ENCODE results near the gene TUBB4B. TPM values are rescaled to one million over a fixed set of nuclear protein-coding genes. Genes with fewer than 3 reads are reported as not detected.

TUBB4B gene
- total RNA-seq, 1 donor, result 67.7 TPM

- Histone ChIP-seq H3K36me3 (ENCODE audit: insufficient read depth, low read length) (no peaks in the 10 kb centered on the region), H3K79me2 (ENCODE audit: insufficient read depth, low read length) (no peaks in the 10 kb centered on the region), H3K4me2 (ENCODE audit: insufficient read depth, low read length) (no peak overlapping the region), H3K27ac (ENCODE audit: low read depth, low read length) (no peak overlapping the region), H3K4me3 (ENCODE audit: insufficient read depth, low read length) (no peak overlapping the region), H4K20me1 (ENCODE audit: insufficient read depth, low read length) (peaks cover 6% of the 10 kb centered on the region), H3K4me1 (ENCODE audit: insufficient read depth, low read length) (peaks cover under 1% of the 10 kb centered on the region), H3K27me3 (ENCODE audit: insufficient read depth, low read length) (no peaks in the 10 kb centered on the region), H3K9me3 (ENCODE audit: low read depth, low read length) (no peaks in the 10 kb centered on the region), H2AFZ (ENCODE audit: low read length) (no peak overlapping the region)
- no peak for TF ChIP-seq CTCF (IDR thresholded peaks at IDR 0.05; ENCODE audit: extremely low read depth, low read depth, low read length)
- no peak for DNase-seq (ENCODE audit: insufficient read length, low spot score, missing footprints)
These were observed 9.6 kb upstream of the TUBB4B start for GRCh38 chr9:137231372-137232039.

DNA sequence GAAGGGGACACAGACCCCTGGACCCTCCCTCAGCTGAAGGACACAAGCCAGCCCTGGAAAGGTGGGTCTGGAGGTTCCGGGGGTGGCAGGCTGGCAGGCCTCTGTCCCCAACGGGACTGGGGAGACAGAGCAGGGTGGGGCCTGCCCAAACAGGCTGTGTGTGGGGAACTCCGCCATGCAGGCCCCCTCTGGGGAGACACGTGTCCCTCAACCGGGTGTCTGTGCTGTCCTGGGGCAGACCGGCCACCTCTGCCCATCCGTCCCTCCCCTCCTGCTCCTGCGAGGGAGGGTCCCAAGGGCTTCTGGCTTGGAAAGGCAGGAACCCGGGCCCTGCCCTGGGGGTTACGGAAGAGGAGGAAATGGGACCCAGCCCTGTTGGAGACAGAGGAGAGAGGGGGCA, 9.0 kb upstream of the TUBB4B start:
- Histone ChIP-seq H3K4me1 (ENCODE audit: insufficient read depth, low read length) (peaks cover 3% of the 10 kb centered on the region), H3K36me3 (ENCODE audit: insufficient read depth, low read length) (no peaks in the 10 kb centered on the region), H2AFZ (ENCODE audit: low read length) (no peak overlapping the region), H3K79me2 (ENCODE audit: insufficient read depth, low read length) (peaks cover under 1% of the 10 kb centered on the region), H3K9me3 (ENCODE audit: low read depth, low read length) (no peaks in the 10 kb centered on the region), H3K4me3 (ENCODE audit: insufficient read depth, low read length) (no peak overlapping the region), H3K27me3 (ENCODE audit: insufficient read depth, low read length) (no peaks in the 10 kb centered on the region), H4K20me1 (ENCODE audit: insufficient read depth, low read length) (peaks cover 9% of the 10 kb centered on the region), H3K27ac (ENCODE audit: low read depth, low read length) (no peak overlapping the region), H3K4me2 (ENCODE audit: insufficient read depth, low read length) (no peak overlapping the region)
- no peak for DNase-seq (ENCODE audit: insufficient read length, low spot score, missing footprints)
- no peak for TF ChIP-seq CTCF (IDR thresholded peaks at IDR 0.05; ENCODE audit: extremely low read depth, low read depth, low read length)

GRCh38 chr9:137232510-137232909, 8.6 kb upstream of the TUBB4B start:
- Histone ChIP-seq H4K20me1 (ENCODE audit: insufficient read depth, low read length) (peaks cover 10% of the 10 kb centered on the region), H2AFZ (ENCODE audit: low read length) (no peak overlapping the region), H3K4me1 (ENCODE audit: insufficient read depth, low read length) (peaks cover 3% of the 10 kb centered on the region), H3K36me3 (ENCODE audit: insufficient read depth, low read length) (no peaks in the 10 kb centered on the region), H3K27me3 (ENCODE audit: insufficient read depth, low read length) (no peaks in the 10 kb centered on the region), H3K27ac (ENCODE audit: low read depth, low read length) (no peak overlapping the region), H3K4me3 (ENCODE audit: insufficient read depth, low read length) (no peak overlapping the region), H3K9me3 (ENCODE audit: low read depth, low read length) (no peaks in the 10 kb centered on the region), H3K79me2 (ENCODE audit: insufficient read depth, low read length) (peaks cover 4% of the 10 kb centered on the region), H3K4me2 (ENCODE audit: insufficient read depth, low read length) (no peak overlapping the region)
- DNase-seq (ENCODE audit: insufficient read length, low spot score, missing footprints), result no peak
- no peak for TF ChIP-seq CTCF (IDR thresholded peaks at IDR 0.05; ENCODE audit: extremely low read depth, low read depth, low read length)

- Histone ChIP-seq H3K36me3 (ENCODE audit: insufficient read depth, low read length) (no peaks in the 10 kb centered on the region), H4K20me1 (ENCODE audit: insufficient read depth, low read length) (peaks cover 10% of the 10 kb centered on the region), H3K4me2 (ENCODE audit: insufficient read depth, low read length) (no peak overlapping the region), H3K27ac (ENCODE audit: low read depth, low read length) (no peak overlapping the region), H3K4me1 (ENCODE audit: insufficient read depth, low read length) (peaks cover 3% of the 10 kb centered on the region), H3K27me3 (ENCODE audit: insufficient read depth, low read length) (no peaks in the 10 kb centered on the region), H3K9me3 (ENCODE audit: low read depth, low read length) (no peaks in the 10 kb centered on the region), H2AFZ (ENCODE audit: low read length) (no peak overlapping the region), H3K79me2 (ENCODE audit: insufficient read depth, low read length) (peaks cover 12% of the 10 kb centered on the region), H3K4me3 (ENCODE audit: insufficient read depth, low read length) (no peak overlapping the region)
- no peak for TF ChIP-seq CTCF (IDR thresholded peaks at IDR 0.05; ENCODE audit: extremely low read depth, low read depth, low read length)
- no peak for DNase-seq (ENCODE audit: insufficient read length, low spot score, missing footprints)
These were observed 7.7 kb upstream of the TUBB4B start for GRCh38 chr9:137233143-137233980.
